ENCODE results near the gene TSPAN11.

DNA sequence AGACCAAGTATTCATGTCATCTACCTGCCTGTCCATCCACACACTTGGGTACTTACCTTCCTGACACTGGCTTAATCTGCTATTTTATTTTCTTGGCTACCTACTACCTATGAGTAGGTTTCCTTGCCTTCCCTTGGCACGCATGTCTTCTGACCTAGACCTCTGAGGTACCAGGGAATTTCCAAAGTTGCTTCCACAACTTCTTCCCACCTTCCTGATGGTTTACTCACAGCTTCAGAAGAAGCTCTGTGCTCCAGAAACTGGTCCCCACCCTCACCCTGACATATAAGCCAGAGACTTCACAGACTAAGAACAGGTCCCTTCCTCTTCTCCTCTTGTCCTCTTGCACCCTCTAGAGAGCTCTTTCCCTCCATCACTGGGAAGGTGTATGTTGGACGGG lies 111.4 kb downstream of the TSPAN11 start:
- TF ChIP-seq, protein P1, sequence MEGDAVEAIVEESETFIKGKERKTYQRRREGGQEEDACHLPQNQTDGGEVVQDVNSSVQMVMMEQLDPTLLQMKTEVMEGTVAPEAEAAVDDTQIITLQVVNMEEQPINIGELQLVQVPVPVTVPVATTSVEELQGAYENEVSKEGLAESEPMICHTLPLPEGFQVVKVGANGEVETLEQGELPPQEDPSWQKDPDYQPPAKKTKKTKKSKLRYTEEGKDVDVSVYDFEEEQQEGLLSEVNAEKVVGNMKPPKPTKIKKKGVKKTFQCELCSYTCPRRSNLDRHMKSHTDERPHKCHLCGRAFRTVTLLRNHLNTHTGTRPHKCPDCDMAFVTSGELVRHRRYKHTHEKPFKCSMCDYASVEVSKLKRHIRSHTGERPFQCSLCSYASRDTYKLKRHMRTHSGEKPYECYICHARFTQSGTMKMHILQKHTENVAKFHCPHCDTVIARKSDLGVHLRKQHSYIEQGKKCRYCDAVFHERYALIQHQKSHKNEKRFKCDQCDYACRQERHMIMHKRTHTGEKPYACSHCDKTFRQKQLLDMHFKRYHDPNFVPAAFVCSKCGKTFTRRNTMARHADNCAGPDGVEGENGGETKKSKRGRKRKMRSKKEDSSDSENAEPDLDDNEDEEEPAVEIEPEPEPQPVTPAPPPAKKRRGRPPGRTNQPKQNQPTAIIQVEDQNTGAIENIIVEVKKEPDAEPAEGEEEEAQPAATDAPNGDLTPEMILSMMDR (IDR thresholded peaks at IDR 0.05), result no peak
- no peak for TF ChIP-seq ZFX (IDR thresholded peaks at IDR 0.05; ENCODE audit: borderline replicate concordance)

Data from 22Rv1 (cell line).